Stimulated activated CD4-positive, alpha-beta T cell treated with anti-CD3 and anti-CD28 coated beads, TNF-alpha, amount 100 ng/mL, for 4 hours (primary cell): ENCODE measurements around the gene C22orf23.

Experiments
- DNase-seq, 3 experiments: peaks; one replicate each; pipeline ENCODE4 v3.0.0-alpha.2; 2020; ENCODE audit warnings: low read depth in 3 of 3

C22orf23 gene

DNA sequence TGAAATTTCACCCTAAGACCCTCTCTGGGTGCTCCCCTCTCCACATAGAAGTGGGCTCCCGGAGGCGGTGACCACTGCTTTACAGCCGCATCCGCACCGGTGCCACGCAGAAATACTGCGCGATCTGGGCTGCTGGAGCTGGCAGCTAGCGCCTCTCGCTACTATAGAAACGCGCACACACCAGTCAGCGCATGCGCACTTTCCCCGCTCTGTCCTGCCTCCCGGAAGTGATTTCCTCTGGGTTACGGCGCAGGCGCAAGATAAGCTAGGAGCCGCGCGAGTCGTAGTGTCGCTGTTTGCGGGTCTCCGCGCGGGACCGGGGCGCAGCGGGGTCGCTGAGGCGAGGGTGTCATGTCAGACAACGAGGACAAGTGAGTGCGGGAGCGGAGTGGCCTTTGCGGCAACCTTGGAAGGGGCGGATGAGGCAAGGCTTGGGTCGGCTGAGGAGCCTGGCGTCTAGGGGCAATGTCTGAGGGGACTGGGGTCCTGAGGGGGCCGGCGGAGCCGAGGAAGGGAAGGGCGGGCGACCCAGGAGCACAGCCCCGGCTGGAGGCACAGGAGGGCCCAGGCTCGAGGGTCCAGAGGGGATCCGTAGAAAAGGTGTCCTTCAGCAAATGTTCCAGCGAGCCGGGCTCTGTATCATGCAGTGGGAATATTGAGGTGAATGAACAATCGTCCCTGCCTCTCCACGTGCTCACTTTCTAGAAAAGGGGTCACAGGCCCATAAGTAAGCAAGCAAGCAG, at the start of gene C22orf23, which contains the start of gene POLR2F:
C22orf23 (minus strand) TSS at position 165 of the 743 bp plus-strand sequence. CDS start 452 bp downstream, outside the sequence.
POLR2F (plus strand) TSS at position 263 of the 743 bp plus-strand sequence; CDS start at position 352, 89 bp downstream.
- DNase-seq: peak; percentile 91 to 96 (median 95)

DNA sequence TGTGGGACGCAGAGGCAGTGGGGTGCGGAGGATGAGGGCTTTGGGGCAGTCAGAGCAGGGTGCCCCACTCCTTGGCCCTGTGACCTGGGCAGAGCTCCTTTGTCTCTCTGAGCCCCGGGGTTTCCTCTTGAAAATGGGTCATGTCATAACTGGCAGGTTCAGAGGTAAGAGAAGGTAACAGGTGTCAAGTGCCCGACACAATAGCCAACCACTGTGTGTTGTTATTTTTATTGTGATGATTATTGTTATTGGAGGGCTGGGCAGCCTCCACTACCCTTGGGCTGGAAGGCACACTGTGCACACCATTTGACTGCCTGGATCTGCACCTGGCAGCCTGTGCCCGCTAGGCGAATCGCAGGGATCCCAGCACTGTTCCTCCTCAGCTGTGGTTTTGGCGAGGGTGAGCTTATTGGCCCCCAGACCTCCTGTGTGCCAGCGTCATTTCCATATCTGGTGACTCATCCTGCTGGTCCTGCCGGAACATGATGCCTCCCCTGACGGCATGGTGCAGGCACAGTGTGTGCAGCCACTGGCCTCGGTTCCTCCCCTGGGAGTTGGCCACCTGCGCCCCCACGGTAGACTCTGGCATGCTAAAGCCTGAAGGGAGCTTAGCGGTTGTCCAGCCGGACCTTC, 46.4 kb upstream of the C22orf23 start:
- DNase-seq: no peak

DNA sequence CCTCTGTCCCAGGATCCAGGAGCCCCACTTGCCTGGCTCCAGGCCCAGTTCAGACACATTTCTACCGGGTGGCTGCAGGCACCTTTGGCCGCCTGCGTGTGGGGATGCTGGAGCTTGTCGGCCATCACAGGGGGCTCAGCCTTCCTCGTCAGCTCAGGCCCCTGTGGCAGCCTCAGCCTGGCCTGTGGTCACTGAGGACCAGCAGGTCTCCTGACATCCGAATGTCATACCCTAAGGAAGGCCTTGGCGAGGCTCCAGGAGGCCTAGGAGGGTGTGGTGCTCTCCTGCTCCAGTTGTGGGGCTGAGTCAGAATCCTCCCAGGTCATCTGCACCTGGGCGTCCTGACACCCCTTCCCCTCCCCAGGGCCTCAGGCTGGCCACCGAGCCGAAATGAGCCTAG, 45.8 kb upstream of the C22orf23 start:
- no peak for DNase-seq

DNA sequence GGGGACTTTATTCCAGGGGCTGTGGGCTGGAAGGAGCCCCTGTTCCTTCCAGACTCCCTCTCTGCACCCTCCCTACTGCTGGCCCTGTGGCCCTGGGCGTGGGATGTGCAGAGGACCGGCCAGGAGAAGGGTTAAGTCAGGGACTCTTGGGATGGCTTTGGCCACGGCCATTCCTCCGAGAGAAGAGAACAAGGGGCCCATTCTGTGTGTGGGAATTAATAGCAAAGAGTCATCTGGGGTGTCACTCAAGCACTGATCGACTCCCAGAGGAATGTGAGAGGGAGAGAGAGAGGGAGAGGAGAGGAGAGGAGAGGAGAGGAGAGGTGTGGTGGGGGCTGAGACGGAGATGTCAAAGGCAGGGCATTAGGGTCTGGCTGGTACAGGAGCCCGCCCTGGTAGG, 45.1 kb upstream of the C22orf23 start:
- no peak for DNase-seq

DNA sequence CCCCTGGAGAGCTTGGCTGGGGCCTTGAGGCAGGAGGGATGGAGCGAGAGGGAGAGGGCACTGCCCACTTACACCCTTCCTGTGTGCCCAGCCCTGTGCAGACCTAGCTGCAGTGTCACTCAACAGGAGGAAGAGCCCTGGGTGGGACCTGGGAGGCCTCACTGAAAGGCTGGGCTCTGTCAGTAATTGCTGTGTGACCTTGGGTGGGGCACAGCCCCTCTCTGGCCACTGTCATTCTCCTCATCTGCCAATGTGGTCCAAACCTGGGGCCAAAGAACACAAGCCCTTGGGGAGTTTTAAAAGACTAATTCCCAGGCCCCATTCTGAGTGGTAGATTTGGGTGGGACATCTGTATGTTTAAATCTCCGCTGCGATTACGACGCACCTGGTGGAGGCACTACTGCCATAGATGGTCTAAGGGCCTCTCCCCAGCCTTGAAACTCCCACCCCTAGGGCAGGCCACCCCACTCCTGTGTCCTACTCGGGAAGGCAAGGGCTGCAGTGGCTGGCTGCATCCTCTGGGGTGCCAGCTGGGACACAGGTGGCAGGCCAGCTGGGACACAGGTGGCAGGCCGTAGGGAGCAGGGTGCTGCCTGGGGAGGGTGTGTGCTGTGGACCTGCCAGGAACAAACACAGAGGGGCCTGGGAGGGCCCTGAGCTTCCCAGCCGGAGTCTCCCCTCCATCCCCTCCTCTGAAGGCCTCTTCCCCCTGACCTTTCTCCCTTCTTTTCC, 43.3 kb upstream of the C22orf23 start:
- no peak for DNase-seq

DNA sequence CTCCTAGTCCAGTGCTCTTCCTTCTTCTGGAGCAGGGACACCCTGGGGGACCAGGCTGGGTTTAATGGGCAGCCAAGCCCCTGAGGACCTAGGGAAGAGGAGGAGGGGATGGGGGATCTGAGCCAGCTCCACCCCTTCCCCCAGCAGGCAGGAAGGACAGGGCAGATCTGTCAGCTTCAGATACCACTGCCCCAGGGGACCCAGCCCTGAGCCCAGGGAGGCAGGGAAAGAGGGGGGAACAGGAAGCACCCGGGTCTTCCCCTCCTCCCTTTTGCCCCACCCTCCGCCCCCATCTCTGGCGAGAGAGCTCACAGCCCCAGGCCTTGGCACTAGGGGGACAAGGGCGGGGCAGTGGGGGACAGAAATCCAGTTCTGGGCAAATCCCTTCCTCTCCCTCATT, 42.7 kb upstream of the C22orf23 start:
- no peak for DNase-seq

DNA sequence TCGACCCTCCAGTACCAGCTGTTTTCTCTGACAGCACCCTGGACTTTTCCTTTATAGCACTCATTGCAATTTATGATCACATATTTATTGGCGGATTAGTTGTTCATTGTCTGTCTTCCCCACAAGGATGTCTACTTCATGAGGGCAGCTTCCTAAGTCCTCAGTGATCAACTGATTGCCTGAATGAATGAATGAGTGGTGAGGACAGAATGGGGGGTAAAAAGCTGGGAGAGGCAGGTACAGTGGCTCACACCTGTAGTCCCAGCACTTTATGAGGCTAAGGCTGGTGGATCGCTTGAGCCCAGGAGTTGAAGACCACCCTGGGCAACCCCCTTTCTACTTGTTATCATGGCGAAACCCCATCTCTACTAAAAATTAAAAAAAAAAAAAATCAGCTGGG, 42.1 kb upstream of the C22orf23 start:
- DNase-seq: no peak

DNA sequence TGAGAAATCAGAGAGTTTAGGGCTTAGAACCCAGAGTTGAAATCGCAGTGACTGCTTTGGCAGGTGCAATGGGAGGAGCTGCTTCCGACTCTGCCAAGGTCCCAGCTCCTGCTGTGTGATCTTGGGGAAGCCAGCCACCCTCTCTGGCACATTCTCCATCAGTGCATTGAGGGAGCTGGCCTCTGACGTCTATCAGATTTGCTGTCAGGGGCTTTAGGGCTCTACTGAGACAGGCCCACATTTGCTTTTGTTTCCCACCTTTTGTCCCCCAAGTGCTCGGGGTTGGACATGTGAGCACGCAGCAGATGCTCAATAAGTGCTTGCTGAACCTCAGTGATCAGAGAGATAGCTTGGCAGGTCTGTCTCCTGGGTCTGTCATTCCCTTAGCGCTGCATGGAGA, 41.6 kb upstream of the C22orf23 start:
- DNase-seq: no peak

DNA sequence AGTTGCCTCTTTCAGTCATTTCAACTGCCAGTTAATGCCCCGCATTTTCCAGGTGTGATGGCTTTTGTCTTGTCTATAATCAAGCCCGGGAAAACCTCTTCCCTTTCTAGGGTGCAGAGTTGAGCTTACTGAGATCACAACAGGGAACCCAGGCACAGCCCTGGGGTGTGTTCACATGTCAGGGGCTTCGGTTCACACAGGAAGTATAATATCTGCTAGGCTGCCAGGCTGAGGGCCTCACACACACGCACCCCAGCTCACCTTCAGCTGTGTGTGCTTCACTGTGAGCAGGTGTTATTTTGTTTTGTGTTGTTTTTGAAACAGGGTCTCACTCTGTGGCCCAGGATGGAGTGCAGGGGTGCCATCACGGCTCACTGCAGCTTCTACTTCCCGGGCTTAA, 40.6 kb upstream of the C22orf23 start:
- no peak for DNase-seq

DNA sequence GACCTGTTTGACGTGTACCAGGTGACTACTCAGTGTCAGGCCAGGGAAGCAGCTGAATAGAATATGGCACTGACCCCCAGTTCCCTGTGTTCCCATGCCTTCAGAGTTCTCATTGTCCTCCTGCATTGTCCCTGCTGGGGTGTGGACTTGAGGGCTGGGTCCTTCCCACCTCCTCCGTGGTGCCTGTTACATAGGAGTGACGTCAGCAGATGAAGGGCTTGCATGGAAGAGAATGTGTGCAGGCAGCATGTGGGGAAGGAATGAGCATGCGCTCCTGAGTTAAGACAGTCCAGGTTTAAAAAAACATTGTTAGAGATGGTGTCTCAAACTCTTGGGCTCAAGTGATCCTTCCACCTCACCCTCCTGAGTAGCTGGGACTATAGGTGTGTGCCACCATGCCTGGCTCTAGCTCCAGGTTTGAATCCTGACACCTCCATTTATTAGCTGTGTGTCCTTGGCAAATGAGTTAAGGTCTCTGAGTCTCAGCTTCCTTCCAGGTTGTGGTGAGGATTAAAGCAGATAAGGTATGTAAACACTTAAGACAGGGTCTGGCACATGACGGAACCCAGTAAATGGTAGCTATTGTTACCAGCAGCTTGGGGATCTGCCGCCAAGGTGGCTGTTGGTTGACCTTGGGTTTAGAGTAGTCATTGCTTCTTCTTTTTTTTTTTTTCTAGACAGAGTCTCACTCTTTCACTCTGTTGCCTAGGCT, 38.5 kb upstream of the C22orf23 start:
- DNase-seq: no peak

DNA sequence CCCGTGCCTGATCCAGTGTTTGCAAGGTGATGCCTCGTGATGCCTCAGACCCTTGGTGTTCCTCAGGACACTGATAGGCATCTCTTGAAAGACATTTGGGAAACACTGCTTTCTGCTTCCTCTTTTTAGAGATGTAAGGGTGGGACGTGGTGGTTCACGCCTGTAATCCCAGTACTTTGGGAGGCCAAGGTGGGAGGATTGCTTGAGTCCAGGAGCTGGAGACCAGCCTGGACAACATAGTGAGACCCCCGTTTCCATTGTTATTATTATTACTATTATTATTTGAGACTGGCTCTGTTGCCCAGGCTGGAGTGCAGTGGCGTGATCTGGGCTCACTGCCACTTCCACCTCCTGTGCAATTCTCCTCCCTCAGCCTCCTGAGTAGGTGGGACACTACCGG, 37.5 kb upstream of the C22orf23 start:
- DNase-seq: no peak

DNA sequence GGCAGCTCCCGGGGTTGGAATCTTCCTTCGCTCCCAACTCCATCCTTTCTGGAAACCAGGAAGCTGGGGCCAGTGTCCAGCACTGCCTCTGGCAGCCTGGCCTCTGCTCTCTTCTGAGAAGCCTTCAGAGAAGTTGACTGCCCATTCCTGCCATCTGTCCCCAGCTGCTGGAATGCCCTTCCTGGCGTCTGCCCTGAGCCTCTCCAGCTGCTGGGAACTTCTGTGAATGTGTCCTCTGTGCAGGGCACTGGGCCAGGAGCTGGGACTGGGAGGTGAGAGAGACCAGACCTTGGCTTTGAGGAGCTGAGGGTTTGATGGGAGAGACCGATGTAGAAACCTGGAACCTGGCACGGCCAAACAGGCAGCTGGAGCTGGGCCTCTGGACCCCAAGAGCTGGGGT, 36.9 kb upstream of the C22orf23 start:
- DNase-seq: no peak

DNA sequence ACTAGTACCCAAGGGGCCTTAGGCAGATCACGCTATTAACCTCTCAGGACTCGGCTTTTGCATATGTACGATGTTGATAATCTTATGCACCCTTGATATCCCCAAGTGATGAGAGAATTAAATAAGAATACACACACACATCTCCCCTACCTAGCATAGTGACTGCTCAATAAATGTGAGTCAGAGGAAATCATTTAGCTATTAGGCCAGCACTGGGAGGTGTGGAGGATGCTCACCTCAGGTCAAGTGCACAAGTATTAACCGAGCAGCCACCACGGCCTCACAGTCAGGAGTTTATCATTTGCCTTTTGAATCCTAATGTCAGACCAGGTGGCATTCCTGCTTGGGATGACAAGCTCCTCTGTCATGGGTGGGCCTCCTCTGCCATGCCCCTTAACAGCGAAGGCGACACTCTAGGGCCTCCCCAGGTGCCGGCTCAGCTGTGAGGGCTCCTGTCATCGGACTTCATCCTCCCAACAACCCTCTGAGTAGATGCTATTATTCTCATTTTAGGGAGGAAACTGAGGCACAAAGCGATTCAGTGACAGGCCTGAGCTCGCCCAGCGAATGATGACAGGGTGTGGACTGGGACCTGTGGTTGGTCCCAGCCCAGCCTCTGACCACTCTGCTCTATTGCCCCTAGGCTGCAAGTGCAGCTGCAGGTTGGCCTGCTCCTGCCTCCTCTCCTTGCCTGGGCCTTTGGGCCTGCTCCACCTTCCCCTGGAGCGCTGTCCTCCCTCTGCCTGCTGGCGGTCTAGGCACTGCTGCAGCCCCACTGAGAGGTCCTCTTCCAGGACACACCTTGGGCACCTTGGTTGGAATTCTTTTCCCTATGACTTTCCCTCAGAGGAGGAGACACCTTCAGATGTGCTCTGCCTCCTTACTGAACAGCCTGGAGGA, 36.0 kb upstream of the C22orf23 start:
- DNase-seq: no peak

DNA sequence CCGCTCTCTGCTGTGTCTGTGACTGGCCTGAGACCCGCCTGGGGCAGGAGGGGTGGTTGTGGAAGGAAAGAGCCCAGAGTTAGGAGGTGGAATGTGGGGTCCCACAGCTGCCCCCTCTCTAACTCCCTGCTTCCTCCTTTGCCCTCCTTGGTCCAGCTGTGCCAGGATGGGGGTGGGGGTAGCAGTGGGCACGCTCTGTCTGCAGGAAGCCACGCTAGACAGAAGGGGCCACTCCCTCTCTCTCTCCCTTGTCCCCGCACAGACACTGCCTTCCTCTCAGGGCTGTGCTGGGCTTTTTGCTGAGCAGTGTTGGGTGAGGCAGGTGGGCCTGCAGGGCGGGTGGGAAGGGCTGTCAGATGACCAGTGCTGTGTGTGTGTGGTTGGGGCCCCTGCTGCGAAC, 33.0 kb upstream of the C22orf23 start:
- no peak for DNase-seq

DNA sequence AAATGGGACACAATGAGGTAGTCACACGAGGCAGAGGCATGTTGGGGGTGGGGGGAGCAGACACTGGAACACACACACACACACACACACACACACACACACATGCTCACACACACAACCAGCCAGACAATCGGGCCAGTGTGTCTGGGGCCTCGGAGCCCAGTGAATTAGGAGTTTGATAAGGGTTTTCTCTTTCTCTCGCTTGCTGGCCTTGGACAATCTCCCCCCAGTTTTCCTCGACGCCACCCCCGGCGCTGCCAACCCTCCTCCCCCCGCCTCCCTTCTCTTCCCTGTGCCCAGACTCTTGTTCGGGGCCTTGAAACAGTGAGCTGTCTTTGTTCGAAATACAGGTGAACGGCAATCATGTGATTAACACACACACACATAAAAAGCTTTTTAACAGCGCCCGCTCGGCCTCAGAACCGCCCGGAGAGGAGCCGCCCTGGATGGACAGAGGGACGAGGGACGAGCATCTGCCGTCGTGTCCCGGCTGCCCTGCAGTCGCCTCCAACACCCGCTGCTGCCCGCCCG, 32.4 kb upstream of the C22orf23 start:
- no peak for DNase-seq

DNA sequence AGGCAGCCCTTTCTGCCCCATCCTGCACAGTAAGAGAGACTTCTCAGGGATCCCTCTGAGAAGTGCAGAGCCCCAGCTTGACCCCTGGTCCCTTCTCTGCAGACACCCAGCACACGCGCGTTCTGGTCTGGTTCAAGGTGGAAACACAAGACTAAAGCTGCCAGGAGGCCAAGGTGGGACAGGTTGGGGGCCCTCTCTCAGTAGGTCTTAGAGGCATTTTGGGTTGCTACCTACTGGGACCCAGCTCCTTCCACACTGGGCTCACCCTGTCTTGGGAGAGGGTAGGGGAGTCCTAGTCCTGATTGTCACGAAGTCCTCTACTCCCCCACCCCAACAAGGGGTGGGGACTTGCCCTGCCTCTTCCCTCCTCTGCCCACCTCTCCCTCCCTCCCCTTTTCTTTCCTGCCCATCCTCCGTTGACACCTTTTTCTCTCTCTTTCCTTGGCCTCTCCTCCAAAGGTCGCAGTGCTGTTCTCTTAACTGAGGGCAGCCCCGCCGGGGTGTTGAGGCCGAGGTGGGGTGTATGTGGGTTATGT, 31.7 kb upstream of the C22orf23 start:
- no peak for DNase-seq

DNA sequence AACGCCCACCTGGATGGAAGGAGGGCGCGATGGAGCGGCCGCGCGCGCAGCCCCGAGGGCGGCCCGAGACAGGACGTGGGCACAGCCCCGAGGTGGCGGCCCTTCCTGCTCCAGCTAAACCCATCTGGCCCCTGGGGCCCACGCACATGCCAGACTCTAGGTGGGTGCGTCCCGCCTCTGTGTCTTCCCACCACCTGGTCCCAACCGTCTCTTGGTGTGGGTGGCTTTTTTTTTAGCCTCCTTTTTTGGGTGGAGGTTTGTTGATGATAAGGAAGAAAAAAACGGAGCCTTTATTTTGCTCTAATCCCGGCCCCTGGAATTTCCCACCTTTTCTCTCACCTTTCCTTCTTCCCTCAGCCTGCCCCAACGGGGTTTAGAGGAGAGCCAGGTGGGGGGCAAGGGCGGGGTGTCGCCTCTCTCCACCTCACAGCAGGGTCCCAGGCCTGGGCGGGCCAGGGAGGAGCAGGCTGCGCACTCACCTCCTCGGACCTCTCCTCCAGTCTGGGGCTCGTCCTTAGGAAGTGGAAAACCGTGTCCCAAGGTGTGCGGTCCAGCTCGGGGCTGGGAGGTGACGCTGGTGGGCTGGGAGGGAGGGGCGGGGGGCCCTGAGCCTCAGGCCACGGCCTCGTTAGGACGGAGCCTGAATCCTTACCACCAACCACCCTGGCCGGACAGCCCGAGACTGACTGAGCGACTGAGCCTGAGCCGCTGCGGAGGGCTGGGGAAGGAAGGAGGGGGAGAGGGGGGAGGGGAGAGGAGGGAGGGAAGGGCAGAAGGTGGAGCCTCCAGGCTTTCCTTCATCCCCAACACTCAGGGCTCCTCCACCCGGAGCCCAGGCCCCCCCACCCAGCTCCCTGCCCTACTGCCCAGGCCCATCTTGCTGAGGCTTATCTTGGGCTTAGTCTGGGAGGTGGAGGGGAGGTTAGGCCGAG, 30.7 kb upstream of the C22orf23 start, which contains the start of gene SOX10:
SOX10 (minus strand) TSS at position 696 of the 932 bp plus-strand sequence. CDS start 771 bp downstream, outside the sequence.
- no peak for DNase-seq

DNA sequence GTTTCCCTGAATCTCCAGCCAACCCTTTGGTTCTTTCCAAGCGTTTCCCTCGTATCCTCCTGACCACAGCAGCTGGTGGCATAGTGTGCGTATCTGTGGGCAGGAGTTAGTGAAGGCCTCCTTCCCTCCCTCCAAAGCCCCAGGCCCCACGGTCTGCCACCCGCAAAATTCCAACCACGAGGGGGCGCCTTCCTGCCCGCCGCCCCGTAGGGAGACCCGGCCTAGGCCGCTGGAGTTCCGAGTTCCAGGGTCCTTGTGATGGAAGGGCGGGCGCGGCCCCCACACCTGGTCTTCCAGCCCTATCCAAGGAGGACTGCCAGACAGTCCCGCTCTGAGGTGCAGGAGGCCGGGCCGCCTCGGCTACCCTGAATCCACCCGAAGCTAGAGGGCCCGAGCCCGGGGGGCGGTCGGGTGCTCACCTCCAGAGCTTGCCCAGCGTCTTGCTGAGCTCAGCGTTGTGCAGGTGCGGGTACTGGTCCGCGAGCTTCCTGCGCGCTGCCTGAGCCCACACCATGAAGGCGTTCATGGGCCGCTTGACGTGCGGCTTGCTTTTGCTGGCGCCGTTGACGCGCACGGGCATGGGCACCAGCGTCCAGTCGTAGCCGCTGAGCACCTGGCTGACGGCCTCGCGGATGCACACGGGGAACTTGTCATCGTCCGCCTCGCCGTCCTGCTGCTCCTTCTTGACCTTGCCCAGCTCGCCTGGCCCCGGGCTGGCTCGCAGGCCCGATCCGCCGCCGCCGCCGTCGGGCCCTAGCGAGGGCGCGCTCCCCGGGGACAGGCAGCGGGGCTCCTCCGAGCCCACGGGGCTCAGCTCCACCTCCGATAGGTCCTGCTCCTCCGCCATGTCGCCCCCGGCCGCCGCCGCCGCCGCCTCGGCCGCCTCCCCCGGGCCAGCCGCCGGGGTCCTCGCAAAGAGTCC, 29.8 kb upstream of the C22orf23 start:
- no peak for DNase-seq
